GM18498 (cell line): Measurements from ENCODE around the gene CD93.

Source experiments
- ATAC-seq: cut with Tn5 transposase; IDR thresholded peaks from one replicate; pipeline ENCODE4 v1.9.1; 2021; ENCODE audit warnings: mild to moderate bottlenecking, moderate library complexity; ENCODE audit not compliant: unreplicated experiment

Gene CD93

GRCh38 chr20:23039136-23039875 lies 46.8 kb downstream of the CD93 start:
- no peak for ATAC-seq

- ATAC-seq, result no peak
Observed at GRCh38 chr20:23037017-23037481, 49.1 kb downstream of the CD93 start.

- ATAC-seq, result no peak
Observed at GRCh38 chr20:23036371-23036770, 49.8 kb downstream of the CD93 start.

- ATAC-seq, result no peak
Observed at GRCh38 chr20:23035731-23036130, 50.4 kb downstream of the CD93 start.

- ATAC-seq, result no peak
Observed at GRCh38 chr20:23034721-23035671, 51.1 kb downstream of the CD93 start, which contains the start of gene SSTR4. TSS of gene SSTR4 (plus strand) at chr20:23035312. CDS start at chr20:23035484, 172 bp downstream.

- ATAC-seq, result no peak
Observed at GRCh38 chr20:23033918-23034317, 52.2 kb downstream of the CD93 start.

- no peak for ATAC-seq
Observed at GRCh38 chr20:23032750-23033078, 53.4 kb downstream of the CD93 start.

- no peak for ATAC-seq
Observed at GRCh38 chr20:23032056-23032749, 53.9 kb downstream of the CD93 start.

GRCh38 chr20:23031346-23031745 lies 54.8 kb downstream of the CD93 start:
- no peak for ATAC-seq
